Panc1 (cell line): Measurements from ENCODE around the gene THUMPD3. TPM values are rescaled to one million over a fixed set of nuclear protein-coding genes. Genes with fewer than 3 reads are reported as not detected.

ENCODE experiments used
- ATAC-seq: fragments of 200-7000 bp; cut with Tn5 transposase; 2 replicates; pipeline ENCODE4 v1.9.1; 2020; ENCODE audit warnings: mild to moderate bottlenecking, moderate library complexity
- BruUV-seq: library from RNA; stranded (reverse); fragments of 400-500 nt; replicated peaks from 2 replicates; lab custom pipeline; 2021; lab: Mats Ljungman, UMichigan
- CTCF ChIA-PET: fragments of 300-600 bp; sonication (Branson Sonifier 250); formaldehyde crosslinking; loops from one replicate; lab custom pipeline; 2022; ENCODE audit warnings: antibody characterized with exemption; lab: Charles Lee
- POLR2A ChIA-PET: fragments of 300-600 bp; sonication (Branson Sonifier 250); formaldehyde crosslinking; loops from one replicate; lab custom pipeline; 2022; ENCODE audit warnings: antibody characterized with exemption; lab: Charles Lee
- DNase-seq: peaks from one replicate; pipeline ENCODE4 v3.0.0-alpha.2; 2010; ENCODE audit warnings: low read depth, low spot score
- H3K27ac ChIP-seq: 2 replicates; pipeline ENCODE4 v1.5.1; 2011; ENCODE audit warnings: mild to moderate bottlenecking, low read length, inconsistent platforms
- H3K27me3 ChIP-seq: fragments of 200-500 bp; sonication (Bioruptor generic); 2 replicates; pipeline ENCODE4 v1.6.0; 2014; ENCODE audit warnings: low read length, inconsistent platforms; ENCODE audit not compliant: control insufficient read depth, insufficient read depth
- H3K36me3 ChIP-seq: fragments of 200-500 bp; sonication (Bioruptor generic); 2 replicates; pipeline ENCODE4 v1.5.1; 2014; ENCODE audit warnings: inconsistent platforms, mild to moderate bottlenecking, low read length, moderate library complexity; ENCODE audit not compliant: control insufficient read depth, insufficient read depth
- H3K4me1 ChIP-seq: 2 replicates; pipeline ENCODE4 v1.5.1; 2011; ENCODE audit warnings: inconsistent platforms, mild to moderate bottlenecking, low read length, moderate library complexity; ENCODE audit not compliant: control insufficient read depth, insufficient read depth
- H3K4me3 ChIP-seq, 2 experiments: 2 replicates each; pipeline ENCODE4 v1.5.1; 2011 to 2012; ENCODE audit warnings: low read depth in 2 of 2, low read length in 2 of 2, mild to moderate bottlenecking in 2 of 2, inconsistent platforms in 1 of 2, moderate library complexity in 1 of 2
- H3K9me3 ChIP-seq: fragments of 200-500 bp; sonication (Bioruptor generic); 2 replicates; pipeline ENCODE4 v1.5.1; 2014; ENCODE audit warnings: low read depth, mild to moderate bottlenecking, inconsistent platforms, low read length, moderate library complexity; ENCODE audit not compliant: control insufficient read depth, insufficient read depth
- CTCF ChIP-seq: fragments of 450-650 bp; IDR thresholded peaks from 2 replicates; pipeline ENCODE4 v1.5.1; 2017; ENCODE audit warnings: mild to moderate bottlenecking
- POLR2AphosphoS5 ChIP-seq: IDR thresholded peaks from 2 replicates; pipeline ENCODE4 v1.6.1; 2012; ENCODE audit warnings: mild to moderate bottlenecking, low read depth, low read length, moderate library complexity
- REST ChIP-seq, 2 experiments: IDR thresholded peaks; 2 replicates each; pipeline ENCODE4 v1.6.1; 2011 to 2012; ENCODE audit warnings: low read depth in 2 of 2, control low read depth in 1 of 2, low read length in 1 of 2, mild to moderate bottlenecking in 1 of 2, moderate library complexity in 1 of 2; ENCODE audit not compliant: insufficient read depth in 1 of 2
- SIN3A ChIP-seq: IDR thresholded peaks from 2 replicates; pipeline ENCODE4 v1.6.1; 2012; ENCODE audit warnings: low read depth, mild to moderate bottlenecking, low read length, moderate library complexity, borderline replicate concordance; ENCODE audit not compliant: insufficient read depth
- TCF7L2 ChIP-seq: IDR thresholded peaks from 2 replicates; pipeline ENCODE4 v1.6.1; 2011; ENCODE audit warnings: mild to moderate bottlenecking, low read depth, low read length, inconsistent platforms
- in situ Hi-C: cut with HindIII; loops from 2 replicates; pipeline ENCODE4 v1.10.0; 2016; ENCODE audit warnings: low sequenced_read_pairs, low pct_unique_long_range_greater_than_20kb
- intact Hi-C: fragments of 100-400 bp; cut with micrococcal nuclease; formaldehyde crosslinking; loops from one replicate; pipeline ENCODE4 v1.10.0; 2022; ENCODE audit not compliant: unreplicated experiment
- total RNA-seq: library from RNA; stranded (reverse); gene quantifications from one replicate; pipeline ENCODE4 v1.2.1, GENCODE V29; 2021; ENCODE audit not compliant: unreplicated experiment

The THUMPD3 gene
- total RNA-seq, 1 experiment from 2014 or later = 43.5 TPM

- in situ Hi-C loops = no loop called here
- Histone ChIP-seq H3K9me3 (no peaks in the 10 kb centered on the region), H3K36me3 (peaks cover 9% of the 10 kb centered on the region), H3K4me1 (no peaks in the 10 kb centered on the region), H3K4me3 (peak overlapping the region; percentile 69 to 75), H3K27ac (peak overlapping the region; percentile 97), H3K27me3 (no peaks in the 10 kb centered on the region)
- TF ChIP-seq POLR2AphosphoS5 (no peak), SIN3A (no peak), TCF7L2 (no peak), CTCF (no peak), REST (IDR thresholded peaks at IDR 0.05; ENCODE audit: insufficient read depth in 1 of 2, low read depth in 2 of 2, low read length in 1 of 2) (no peak)
- DNase-seq = no peak
- TSS peak; percentile 79 for BruUV-seq
- POLR2A ChIA-PET = interaction anchor here (0.6 to 1.4 kb wide), 3 partner anchors 10 to 43 kb away, joined by 3 read pairs; no protein-coding TSS in a partner anchor
- ATAC-seq = no peak
- CTCF ChIA-PET = no interaction called here
- intact Hi-C loops = no loop called here
These were observed 1.0 kb upstream of the THUMPD3 start for GRCh38 chr3:9361691-9362388.

GRCh38 chr3:9369508-9369907 is 6.7 kb downstream of the THUMPD3 start:
- no peak for TF ChIP-seq REST (IDR thresholded peaks at IDR 0.05; ENCODE audit: insufficient read depth in 1 of 2, low read depth in 2 of 2, low read length in 1 of 2)
- TF ChIP-seq POLR2AphosphoS5 = no peak
- TF ChIP-seq CTCF = no peak
- no peak for TF ChIP-seq TCF7L2
- TF ChIP-seq SIN3A = no peak
- in situ Hi-C loops (no loop called here), intact Hi-C loops (no loop called here)
- Histone ChIP-seq H3K27me3 (no peaks in the 10 kb centered on the region), H3K9me3 (no peaks in the 10 kb centered on the region), H3K4me3 (no peak overlapping the region), H3K27ac (no peak overlapping the region), H3K36me3 (peaks cover 37% of the 10 kb centered on the region), H3K4me1 (no peaks in the 10 kb centered on the region)
- no peak for ATAC-seq
- no TSS peak for BruUV-seq
- POLR2A ChIA-PET = no interaction called here
- CTCF ChIA-PET = interaction anchor here (0.6 kb wide), 1 partner anchor 39 kb away, joined by 3 read pairs; no protein-coding TSS in a partner anchor
- no peak for DNase-seq
